Stimulated activated CD4-positive, alpha-beta T cell treated with anti-CD3 and anti-CD28 coated beads, Interleukin-2, amount 100 ng/mL, for 24 hours (primary cell): ENCODE measurements around the gene PIMREG.

Experiments
- DNase-seq, 2 donors: peaks; one replicate each; pipeline ENCODE4 v3.0.0-alpha.2; 2020

The PIMREG gene, protein sequence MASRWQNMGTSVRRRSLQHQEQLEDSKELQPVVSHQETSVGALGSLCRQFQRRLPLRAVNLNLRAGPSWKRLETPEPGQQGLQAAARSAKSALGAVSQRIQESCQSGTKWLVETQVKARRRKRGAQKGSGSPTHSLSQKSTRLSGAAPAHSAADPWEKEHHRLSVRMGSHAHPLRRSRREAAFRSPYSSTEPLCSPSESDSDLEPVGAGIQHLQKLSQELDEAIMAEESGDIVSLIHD

GRCh38 chr17:6443692-6444570, at the start of gene PIMREG:
Gene PIMREG (plus strand): TSS chr17:6444455. CDS start chr17:6445111, 656 bp downstream.
- DNase-seq = peak; percentile 96 to 97

DNA sequence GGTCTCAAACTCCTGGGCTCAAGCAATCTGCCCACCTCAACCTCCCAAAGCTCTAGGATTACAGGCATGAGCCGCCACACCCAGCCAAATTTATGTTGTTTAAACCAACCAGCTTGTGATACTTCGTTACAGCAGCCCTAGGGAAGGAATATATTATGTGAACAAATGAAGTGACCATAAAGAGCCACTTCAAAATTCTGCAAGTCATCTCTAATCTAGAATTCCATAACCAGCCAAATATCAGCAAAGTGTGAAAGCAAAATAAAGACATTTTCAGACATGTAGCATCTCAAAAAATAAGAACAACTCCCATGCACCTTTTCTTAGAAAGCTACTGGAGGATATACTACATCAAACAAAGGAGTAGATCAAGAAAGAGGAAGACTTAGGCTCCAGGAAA, 45.3 kb upstream of the PIMREG start:
- DNase-seq = no peak

DNA sequence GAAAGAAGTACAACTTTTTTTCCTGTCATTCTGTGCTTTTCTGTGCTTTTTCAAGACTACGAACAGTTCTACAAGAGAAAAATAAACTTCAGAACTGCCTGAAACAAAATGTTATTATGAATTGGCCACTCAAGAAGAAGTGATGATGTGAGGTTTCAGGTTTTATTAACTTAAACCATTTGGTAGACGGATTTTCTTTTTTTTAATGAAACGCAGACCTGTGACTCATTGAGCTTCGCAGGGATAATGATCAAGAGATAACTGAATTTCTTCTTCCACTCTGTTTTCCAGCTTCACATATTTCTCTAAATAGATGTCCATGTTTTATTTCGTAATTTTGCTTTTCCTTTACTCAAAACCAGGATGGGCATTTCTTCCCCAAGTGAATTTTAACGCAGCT, 42.0 kb upstream of the PIMREG start:
- DNase-seq = no peak

GRCh38 chr17:6408276-6408675, 36.0 kb upstream of the PIMREG start:
- DNase-seq = no peak

- DNase-seq = no peak
These were observed 35.5 kb upstream of the PIMREG start for GRCh38 chr17:6408735-6409134.

DNA sequence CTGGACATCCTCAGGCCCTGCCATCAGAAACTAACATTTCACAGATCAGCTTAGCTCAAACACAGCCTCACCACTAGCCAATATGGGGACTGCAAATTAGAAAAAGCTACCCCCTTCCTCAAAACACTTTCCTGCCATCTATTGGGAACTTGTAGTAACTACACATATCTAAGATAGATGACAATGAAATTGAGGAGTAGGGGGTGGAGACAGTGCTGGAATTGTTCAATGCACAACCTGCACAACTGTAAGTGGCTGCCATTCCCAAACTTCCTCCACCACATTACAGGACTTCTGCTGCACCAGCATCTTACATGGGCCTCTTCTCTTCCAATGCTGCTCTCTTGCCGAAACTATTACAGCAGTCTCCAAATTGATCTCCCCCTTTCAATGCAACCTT, 31.2 kb upstream of the PIMREG start:
- DNase-seq = no peak

DNA sequence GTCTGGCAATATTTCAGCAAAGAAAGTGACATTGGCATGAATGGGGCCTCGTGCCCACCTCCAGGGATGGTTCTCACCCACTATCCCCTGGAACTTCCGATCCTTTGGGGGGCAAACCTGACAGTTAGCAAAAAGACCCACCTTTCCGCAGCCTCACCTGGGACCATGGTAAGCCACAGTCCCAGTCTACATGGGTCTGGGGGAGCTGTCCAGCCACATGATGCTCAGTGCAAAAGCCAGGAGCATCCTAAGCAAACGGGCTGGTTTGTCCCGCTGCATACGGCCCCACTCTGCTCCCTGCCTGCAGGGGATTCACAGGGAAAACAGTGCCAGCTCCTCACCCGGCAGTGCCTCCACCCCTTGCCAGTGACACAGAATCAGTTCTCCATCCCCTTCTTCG, 28.6 kb upstream of the PIMREG start:
- DNase-seq = no peak

DNA sequence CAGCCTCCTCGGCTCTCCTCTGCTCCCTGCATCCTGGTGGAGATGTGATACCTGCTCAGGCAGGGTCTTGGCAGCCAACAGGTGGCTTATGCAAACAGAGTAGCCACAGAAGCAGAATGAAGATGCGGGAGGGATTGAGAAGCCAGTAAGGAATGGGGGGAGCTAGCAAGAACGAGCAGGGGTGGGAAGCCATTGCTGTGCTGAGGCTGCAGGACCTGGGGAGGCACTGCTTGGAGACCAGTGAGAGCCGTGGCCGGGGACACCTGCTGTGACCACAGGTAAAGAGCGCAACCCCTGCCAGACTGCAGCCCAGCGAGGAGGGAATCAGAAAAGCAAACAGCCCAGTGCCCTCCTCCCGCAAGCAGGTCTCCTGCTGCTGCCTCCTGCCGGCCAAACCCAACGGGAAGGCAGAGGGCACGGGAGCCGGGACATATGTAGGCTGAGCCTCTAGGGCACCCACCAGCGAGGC, 24.0 kb upstream of the PIMREG start:
- DNase-seq = peak; percentile 36 to 43

DNA sequence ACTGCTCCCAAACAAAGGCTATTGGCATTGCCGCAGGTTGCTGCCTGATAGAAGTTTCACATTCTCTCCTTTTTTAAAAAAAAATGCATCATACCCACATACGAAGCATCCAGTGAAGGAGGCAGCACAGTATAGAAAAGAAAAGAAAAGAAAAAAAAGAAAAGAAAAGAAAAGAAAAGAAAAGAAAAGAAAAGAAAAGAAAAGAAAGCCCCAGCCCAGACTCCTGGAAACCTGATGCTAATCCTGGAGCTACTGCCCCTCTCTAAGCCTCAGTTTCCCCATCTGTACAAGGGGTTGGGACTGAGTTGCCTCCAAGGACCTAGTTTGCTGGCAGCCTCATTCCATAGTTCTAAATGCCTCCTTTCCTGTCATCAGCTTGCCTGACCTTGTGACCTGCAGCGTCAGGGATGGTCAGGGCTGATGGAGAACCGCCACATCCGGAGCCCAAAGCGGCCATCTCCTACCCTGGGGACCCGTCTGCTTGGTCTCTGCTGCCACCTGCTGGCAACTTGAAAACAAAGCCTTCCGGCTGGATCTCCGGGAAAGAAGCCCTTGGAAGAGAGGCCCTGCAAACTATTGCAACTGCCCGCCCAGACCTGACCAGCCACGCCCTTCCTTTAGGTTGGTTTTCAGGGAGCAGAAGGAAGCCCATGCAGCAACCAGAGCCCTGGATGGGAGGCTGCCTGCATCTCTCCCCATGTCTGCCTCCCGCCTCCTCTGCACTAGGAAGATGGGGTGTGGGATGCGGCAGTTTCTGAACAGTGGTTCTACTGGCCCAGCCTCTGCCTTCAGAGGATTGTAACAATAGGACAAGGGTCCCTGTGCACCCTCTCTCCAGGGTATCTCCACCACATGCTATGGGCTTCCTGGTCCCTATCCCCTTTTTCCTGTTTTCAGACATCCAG, 22.3 kb upstream of the PIMREG start:
- peak; percentile 82 to 83 for DNase-seq

DNA sequence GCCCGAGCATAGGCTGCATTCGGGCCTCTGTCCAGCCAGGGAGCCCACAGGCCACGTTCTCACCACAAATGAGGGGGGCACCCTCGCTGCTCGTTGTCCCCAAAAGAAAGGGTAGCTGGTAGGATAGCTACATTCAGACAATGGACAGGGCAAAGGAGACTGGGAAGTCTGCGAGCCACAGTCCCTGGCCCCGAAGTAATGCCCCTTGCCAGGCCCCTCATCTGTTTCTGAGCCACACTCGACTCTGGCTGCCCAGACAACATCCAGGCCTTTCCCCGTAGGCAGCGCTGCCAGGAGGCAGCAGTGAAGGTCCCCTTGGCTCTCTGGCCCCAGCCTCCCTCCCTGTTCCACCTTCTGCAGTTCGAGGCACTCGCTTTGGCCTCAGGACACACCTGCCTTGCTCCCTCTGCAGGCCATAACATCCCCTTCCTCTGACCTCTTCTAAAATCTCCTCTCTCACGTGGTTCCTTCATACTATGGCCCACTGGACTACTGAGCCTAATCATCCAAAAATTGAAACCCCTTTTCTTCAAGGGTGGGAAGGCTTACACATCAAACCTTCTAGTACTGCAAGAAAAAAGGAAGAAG, 21.5 kb upstream of the PIMREG start:
- no peak for DNase-seq

DNA sequence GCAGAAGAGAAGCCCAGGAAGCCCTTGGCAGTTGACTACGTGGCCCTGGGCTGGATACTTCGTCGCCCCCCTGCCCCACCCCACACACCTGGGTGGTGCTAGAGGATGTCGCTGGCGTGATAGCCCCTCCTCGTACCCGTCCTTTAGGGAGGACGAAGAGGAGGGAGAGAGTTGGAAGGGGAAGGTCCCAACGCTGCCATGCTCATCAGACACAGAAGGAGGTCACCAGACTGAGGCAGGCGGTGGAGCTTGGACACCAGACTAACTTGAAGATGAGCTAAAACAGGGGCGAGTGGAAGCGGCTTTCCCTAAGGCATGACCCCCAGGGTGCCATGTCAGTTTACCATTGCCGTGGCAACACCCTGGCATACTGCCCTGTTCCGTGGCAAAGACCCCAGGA, 20.3 kb upstream of the PIMREG start:
- no peak for DNase-seq

- no peak for DNase-seq
These were observed 18.8 kb upstream of the PIMREG start for GRCh38 chr17:6425407-6425806.

- DNase-seq = no peak
These were observed 17.7 kb upstream of the PIMREG start for GRCh38 chr17:6426356-6427101.

GRCh38 chr17:6427279-6427781, 16.9 kb upstream of the PIMREG start:
- peak; percentile 46 to 54 for DNase-seq

DNA sequence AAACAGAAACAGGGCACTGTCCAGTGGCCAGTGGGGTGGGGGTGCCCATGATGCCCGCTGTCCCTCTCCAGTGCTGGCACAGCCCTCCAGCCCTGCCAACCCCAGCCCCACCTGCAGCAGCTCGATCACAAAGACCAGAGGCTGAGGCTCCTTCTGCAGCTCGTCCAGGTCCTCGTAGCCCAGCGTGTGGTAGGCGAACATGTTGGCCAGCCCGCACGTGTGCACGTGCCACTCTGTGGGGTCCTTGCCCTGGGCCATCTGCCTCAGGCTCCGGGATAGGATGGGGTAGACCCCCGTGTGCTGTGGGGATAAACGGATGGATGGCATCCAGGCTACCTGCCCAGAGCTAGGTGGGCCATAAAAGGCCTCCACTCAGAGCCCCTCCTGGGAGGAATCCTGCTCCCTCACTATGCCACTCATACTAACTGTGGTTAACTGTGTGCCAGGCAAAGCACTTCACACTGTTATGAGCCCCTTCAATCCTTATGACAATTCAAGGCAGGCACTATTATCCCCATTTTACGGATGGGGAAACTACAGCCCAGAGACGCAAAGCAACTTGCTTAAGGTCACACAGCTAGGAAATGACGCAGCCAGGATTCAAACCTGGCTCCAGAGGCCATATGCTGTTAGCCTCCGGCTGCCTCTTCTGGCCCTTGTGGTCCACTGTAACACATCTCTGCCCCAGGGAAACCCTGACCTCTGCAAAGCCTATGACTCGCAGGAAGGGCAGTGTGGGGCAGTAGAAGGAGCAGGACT, 15.9 kb upstream of the PIMREG start:
- no peak for DNase-seq

DNA sequence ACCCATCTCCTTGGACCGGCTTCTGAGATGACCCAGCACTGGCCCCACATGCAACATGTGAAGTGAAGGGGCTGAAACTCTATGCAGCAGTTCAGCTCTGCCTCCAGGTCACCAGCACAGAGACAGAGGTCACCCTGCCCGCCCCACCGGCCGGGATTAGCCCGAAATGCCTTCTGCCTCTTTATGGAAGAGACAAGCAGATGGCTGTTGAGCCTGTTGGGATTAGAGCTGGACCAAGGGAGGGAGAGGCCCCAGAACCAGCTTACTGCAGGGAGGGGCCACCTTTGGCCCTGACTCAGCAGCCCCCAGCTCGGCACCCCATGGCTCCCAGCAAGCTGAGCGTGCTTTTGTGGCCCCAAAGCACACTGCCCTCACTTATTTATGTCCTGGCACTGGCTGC, 15.0 kb upstream of the PIMREG start:
- no peak for DNase-seq

GRCh38 chr17:6430769-6431168, 13.5 kb upstream of the PIMREG start:
- peak in 1 of 2 donors; percentile 21 for DNase-seq

DNA sequence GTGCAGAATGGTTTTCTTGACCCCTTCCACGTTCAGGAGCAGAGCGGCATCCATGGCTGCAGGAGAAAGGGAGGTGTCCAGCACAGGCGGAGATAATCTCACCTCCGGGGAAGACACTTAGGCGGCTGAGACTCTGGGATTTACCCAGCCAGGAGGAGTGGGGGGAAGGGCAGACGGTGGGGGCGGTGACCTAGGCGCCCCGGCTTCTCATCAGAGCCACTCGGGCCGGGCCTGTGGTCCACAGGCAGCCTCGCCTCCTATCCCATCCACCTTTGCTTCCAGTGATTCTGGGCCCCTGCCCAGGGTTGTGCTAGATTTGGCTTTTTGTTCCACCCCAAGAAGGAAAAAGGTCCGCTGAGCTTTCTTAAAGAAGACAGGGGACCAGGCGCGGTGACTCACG, 9.2 kb upstream of the PIMREG start, which contains the start of gene AIPL1:
TSS of gene AIPL1 (minus strand) at position 71 of the 400 bp plus-strand sequence. CDS start at position 54, 17 bp downstream.
- DNase-seq = no peak

GRCh38 chr17:6435968-6436367, 8.3 kb upstream of the PIMREG start:
- DNase-seq = peak; percentile 69 to 72

GRCh38 chr17:6437466-6437865, 6.8 kb upstream of the PIMREG start:
- DNase-seq = no peak

- no peak for DNase-seq
These were observed 6.3 kb upstream of the PIMREG start for GRCh38 chr17:6437956-6438355.
